HG03139 (cell line): ENCODE data around the gene TULP3.
"Not testable (repeated sequence)": the region's sequence is repeated elsewhere in the genome, so short reads cannot be mapped to it uniquely, and the experiment has no call there.

Experiments
- ATAC-seq: cut with Tn5 transposase; IDR thresholded peaks from one replicate; pipeline ENCODE4 v1.9.1; 2021; ENCODE audit not compliant: unreplicated experiment

Gene TULP3

GRCh38 chr12:2890388-2891239 lies at the start of gene TULP3:
TULP3 (plus strand) TSS chr12:2890891; CDS start chr12:2890948, 57 bp downstream.
- peak; percentile 93 for ATAC-seq

GRCh38 chr12:2841056-2841650 lies 49.5 kb upstream of the TULP3 start:
- ATAC-seq = no peak

- no peak for ATAC-seq
Measured at GRCh38 chr12:2842948-2843347, 47.7 kb upstream of the TULP3 start.

- no peak for ATAC-seq
Measured at GRCh38 chr12:2844786-2845185, 45.9 kb upstream of the TULP3 start.

GRCh38 chr12:2845280-2845679 lies 45.4 kb upstream of the TULP3 start:
- no peak for ATAC-seq

- no peak for ATAC-seq
Measured at GRCh38 chr12:2851931-2852330, 38.8 kb upstream of the TULP3 start.

- ATAC-seq = no peak
Measured at GRCh38 chr12:2853626-2854025, 37.1 kb upstream of the TULP3 start.

- no peak for ATAC-seq
Measured at GRCh38 chr12:2854669-2855453, 35.8 kb upstream of the TULP3 start.

GRCh38 chr12:2855546-2855945 lies 35.1 kb upstream of the TULP3 start:
- no peak for ATAC-seq

GRCh38 chr12:2856051-2856450 lies 34.6 kb upstream of the TULP3 start:
- no peak for ATAC-seq

- ATAC-seq = no peak
Measured at GRCh38 chr12:2857021-2857431, 33.7 kb upstream of the TULP3 start, which contains the start of gene TEX52. TEX52 (minus strand) TSS chr12:2857039; CDS start chr12:2857026, 13 bp downstream.

- ATAC-seq = no peak
Measured at GRCh38 chr12:2857576-2857975, 33.1 kb upstream of the TULP3 start.

- ATAC-seq = no peak
Measured at GRCh38 chr12:2858334-2858733, 32.4 kb upstream of the TULP3 start.

- ATAC-seq = no peak
Measured at GRCh38 chr12:2858944-2859421, 31.7 kb upstream of the TULP3 start.

- ATAC-seq = no peak
Measured at GRCh38 chr12:2860170-2860569, 30.5 kb upstream of the TULP3 start.

- ATAC-seq = no peak
Measured at GRCh38 chr12:2862876-2863275, 27.8 kb upstream of the TULP3 start.

- not testable (repeated sequence) for ATAC-seq
Measured at GRCh38 chr12:2863402-2863801, 27.3 kb upstream of the TULP3 start.

- no peak for ATAC-seq
Measured at GRCh38 chr12:2864198-2864597, 26.5 kb upstream of the TULP3 start.

- not testable (repeated sequence) for ATAC-seq
Measured at GRCh38 chr12:2868986-2869632, 21.6 kb upstream of the TULP3 start.

- peak; percentile 34 for ATAC-seq
Measured at GRCh38 chr12:2876431-2877046, 14.2 kb upstream of the TULP3 start.
